CD4-positive, alpha-beta T cell treated with Interleukin-4 for 1 hour (primary cell): Measurements from ENCODE around the gene GTF2A2.

Experiments used
- DNase-seq, 2 donors: peaks; one replicate each; pipeline ENCODE4 v3.0.0-alpha.2; 2020 to 2022

GTF2A2 gene

GRCh38 chr15:59596640-59597039 is 60.7 kb downstream of the GTF2A2 start:
- no peak for DNase-seq

- DNase-seq = no peak
Measured at GRCh38 chr15:59595434-59595915, 61.8 kb downstream of the GTF2A2 start.

GRCh38 chr15:59594991-59595390 is 62.3 kb downstream of the GTF2A2 start:
- DNase-seq = no peak

- no peak for DNase-seq
Measured at GRCh38 chr15:59594493-59594942, 62.8 kb downstream of the GTF2A2 start.

GRCh38 chr15:59591356-59591755 is 66.0 kb downstream of the GTF2A2 start:
- no peak for DNase-seq

- no peak for DNase-seq
Measured at GRCh38 chr15:59590027-59590426, 67.3 kb downstream of the GTF2A2 start.
